ENCODE measurements around the gene SP100.
"Not testable (repeated sequence)": the region's sequence is repeated elsewhere in the genome, so short reads cannot be mapped to it uniquely, and the experiment has no call there.

SP100 gene

GRCh38 chr2:230422149-230422548, 6.1 kb downstream of the SP100 start:
- DNase-seq = no peak

- DNase-seq = no peak
Measured at GRCh38 chr2:230423851-230424458, 8.0 kb downstream of the SP100 start.

- DNase-seq = no peak
Measured at GRCh38 chr2:230425377-230425776, 9.4 kb downstream of the SP100 start.

- no peak for DNase-seq
Measured at GRCh38 chr2:230429513-230429912, 13.5 kb downstream of the SP100 start.

GRCh38 chr2:230430957-230431910, 15.2 kb downstream of the SP100 start:
- no peak for DNase-seq

- no peak for DNase-seq
Measured at GRCh38 chr2:230434677-230435324, 18.8 kb downstream of the SP100 start.

GRCh38 chr2:230435431-230435830, 19.4 kb downstream of the SP100 start:
- DNase-seq = no peak

- DNase-seq = not testable (repeated sequence)
Measured at GRCh38 chr2:230439121-230439520, 23.1 kb downstream of the SP100 start.

GRCh38 chr2:230439590-230439989, 23.6 kb downstream of the SP100 start:
- DNase-seq = no peak

GRCh38 chr2:230441227-230441897, 25.4 kb downstream of the SP100 start:
- peak; percentile 61 for DNase-seq

- DNase-seq = no peak
Measured at GRCh38 chr2:230443541-230443940, 27.5 kb downstream of the SP100 start.

GRCh38 chr2:230444832-230445231, 28.8 kb downstream of the SP100 start:
- DNase-seq = no peak

- DNase-seq = no peak
Measured at GRCh38 chr2:230447036-230447435, 31.0 kb downstream of the SP100 start.

- DNase-seq = no peak
Measured at GRCh38 chr2:230447455-230448451, 31.8 kb downstream of the SP100 start.

GRCh38 chr2:230449901-230450467, 34.0 kb downstream of the SP100 start:
- no peak for DNase-seq

GRCh38 chr2:230453006-230453405, 37.0 kb downstream of the SP100 start:
- no peak for DNase-seq

- no peak for DNase-seq
Measured at GRCh38 chr2:230455005-230455684, 39.1 kb downstream of the SP100 start.

GRCh38 chr2:230457073-230457768, 41.2 kb downstream of the SP100 start:
- DNase-seq = no peak

GRCh38 chr2:230457793-230458192, 41.8 kb downstream of the SP100 start:
- DNase-seq = no peak

GRCh38 chr2:230459216-230459615, 43.2 kb downstream of the SP100 start:
- DNase-seq = no peak
